ACC112 (cell line): ENCODE data around the gene LANCL3.
"Not testable (repeated sequence)": the region's sequence is repeated elsewhere in the genome, so short reads cannot be mapped to it uniquely, and the experiment has no call there.

ENCODE experiments used
- H2AFZ ChIP-seq: fragments of 200-600 bp; sonication (generic); one replicate; pipeline ENCODE4 v1.6.0; 2017; ENCODE audit warnings: antibody characterized with exemption, low read length; ENCODE audit not compliant: unreplicated experiment
- H3K27ac ChIP-seq: fragments of 200-600 bp; sonication (generic); 2 replicates; pipeline ENCODE4 v1.5.1; 2014; ENCODE audit warnings: low read depth, mild to moderate bottlenecking, antibody characterized with exemption, low read length, moderate library complexity
- H3K27me3 ChIP-seq: fragments of 200-600 bp; sonication (generic); 2 replicates; pipeline ENCODE4 v1.6.1; 2014; ENCODE audit warnings: mild to moderate bottlenecking, antibody characterized with exemption, low read length, moderate library complexity, mixed read lengths; ENCODE audit not compliant: insufficient read depth
- H3K36me3 ChIP-seq: fragments of 200-600 bp; sonication (generic); 2 replicates; pipeline ENCODE4 v1.6.1; 2016; ENCODE audit warnings: mild to moderate bottlenecking, antibody characterized with exemption, low read length, moderate library complexity, mixed read lengths; ENCODE audit not compliant: insufficient read depth
- H3K4me1 ChIP-seq: fragments of 200-600 bp; sonication (generic); one replicate; pipeline ENCODE4 v1.6.1; 2016; ENCODE audit warnings: low read length, mixed read lengths; ENCODE audit not compliant: insufficient read depth, unreplicated experiment, control insufficient read depth
- H3K4me3 ChIP-seq: fragments of 200-600 bp; sonication (generic); 2 replicates; pipeline ENCODE4 v1.5.1; 2014; ENCODE audit warnings: mild to moderate bottlenecking, low read depth, low read length
- H3K79me2 ChIP-seq: fragments of 200-600 bp; sonication (generic); one replicate; pipeline ENCODE4 v1.6.0; 2016; ENCODE audit warnings: low read length; ENCODE audit not compliant: control insufficient read depth, unreplicated experiment, insufficient read depth

LANCL3 gene

GRCh38 chrX:37571426-37572107 is at the start of gene LANCL3:
Gene LANCL3, plus strand, starts transcription at chrX:37571661. Its CDS starts 210 bp downstream, at chrX:37571871.
- H3K4me1 ChIP-seq, H3K79me2 ChIP-seq, H3K4me3 ChIP-seq, H3K36me3 ChIP-seq, H2AFZ ChIP-seq, H3K27me3 ChIP-seq, H3K27ac ChIP-seq: not testable (repeated sequence)

- not testable (repeated sequence) for H3K4me3 ChIP-seq, H3K79me2 ChIP-seq, H2AFZ ChIP-seq, H3K4me1 ChIP-seq, H3K27ac ChIP-seq, H3K27me3 ChIP-seq, H3K36me3 ChIP-seq
Observed at GRCh38 chrX:37523673-37524072, 47.8 kb upstream of the LANCL3 start.

DNA sequence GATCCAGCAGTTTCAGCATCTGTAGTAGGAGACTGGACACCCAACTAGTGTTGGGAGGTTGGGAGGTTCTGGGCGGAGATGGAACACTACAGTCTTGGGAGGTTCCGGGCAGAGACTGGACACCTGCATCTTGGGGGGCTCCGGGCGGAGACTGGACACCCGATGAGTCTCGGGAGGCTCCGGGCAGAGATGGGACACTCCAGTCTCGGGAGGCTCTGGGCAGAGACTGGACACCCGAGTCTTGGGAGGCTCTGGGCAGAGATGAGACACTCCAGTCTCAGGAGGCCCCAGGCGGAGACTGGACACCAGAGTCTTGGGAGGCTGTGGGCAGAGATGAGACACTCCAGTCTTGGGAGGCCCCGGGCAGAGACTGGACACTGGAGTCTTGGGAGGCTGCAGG is 29.5 kb upstream of the LANCL3 start:
- Histone ChIP-seq H3K79me2 (no peaks in the 10 kb centered on the region), H3K27ac (no peak overlapping the region), H3K4me1 (no peaks in the 10 kb centered on the region), H3K4me3 (no peak overlapping the region), H3K36me3 (no peaks in the 10 kb centered on the region), H3K27me3 (no peaks in the 10 kb centered on the region), H2AFZ (no peak overlapping the region)

- no peaks in the 10 kb centered on the region for H3K4me1 ChIP-seq
- no peak overlapping the region for H2AFZ ChIP-seq
- no peaks in the 10 kb centered on the region for H3K79me2 ChIP-seq
- H3K27ac ChIP-seq = no peak overlapping the region
- no peaks in the 10 kb centered on the region for H3K27me3 ChIP-seq
- H3K4me3 ChIP-seq = no peak overlapping the region
- H3K36me3 ChIP-seq = no peaks in the 10 kb centered on the region
Observed at GRCh38 chrX:37542791-37543190, 28.7 kb upstream of the LANCL3 start.

GRCh38 chrX:37543324-37543723 is 28.1 kb upstream of the LANCL3 start:
- H3K4me1 ChIP-seq = no peaks in the 10 kb centered on the region
- H3K36me3 ChIP-seq = no peaks in the 10 kb centered on the region
- no peak overlapping the region for H3K27ac ChIP-seq
- H3K27me3 ChIP-seq = no peaks in the 10 kb centered on the region
- no peak overlapping the region for H3K4me3 ChIP-seq
- H2AFZ ChIP-seq = no peak overlapping the region
- H3K79me2 ChIP-seq = no peaks in the 10 kb centered on the region

DNA sequence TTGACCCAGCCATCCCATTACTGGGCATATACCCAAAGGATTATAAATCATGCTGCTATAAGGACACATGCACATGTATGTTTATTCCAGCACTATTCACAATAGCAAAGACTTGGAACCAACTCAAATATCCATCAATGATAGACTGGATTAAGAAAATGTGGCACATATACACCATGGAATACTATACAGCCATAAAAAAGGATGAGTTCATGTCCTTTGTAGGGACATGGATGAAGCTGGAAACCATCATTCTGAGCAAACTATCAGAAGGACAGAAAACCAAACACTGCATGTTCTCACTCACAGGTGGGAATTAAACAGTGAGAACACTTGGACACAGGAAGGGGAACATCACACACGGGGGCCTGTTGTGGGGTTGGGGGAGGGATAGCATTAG is 26.9 kb upstream of the LANCL3 start:
- not testable (repeated sequence) for H3K36me3 ChIP-seq, H3K27ac ChIP-seq, H2AFZ ChIP-seq, H3K4me3 ChIP-seq, H3K79me2 ChIP-seq, H3K27me3 ChIP-seq, H3K4me1 ChIP-seq

GRCh38 chrX:37545066-37545465 is 26.4 kb upstream of the LANCL3 start:
- Histone ChIP-seq H3K36me3 (no peaks in the 10 kb centered on the region), H3K27ac (no peak overlapping the region)

DNA sequence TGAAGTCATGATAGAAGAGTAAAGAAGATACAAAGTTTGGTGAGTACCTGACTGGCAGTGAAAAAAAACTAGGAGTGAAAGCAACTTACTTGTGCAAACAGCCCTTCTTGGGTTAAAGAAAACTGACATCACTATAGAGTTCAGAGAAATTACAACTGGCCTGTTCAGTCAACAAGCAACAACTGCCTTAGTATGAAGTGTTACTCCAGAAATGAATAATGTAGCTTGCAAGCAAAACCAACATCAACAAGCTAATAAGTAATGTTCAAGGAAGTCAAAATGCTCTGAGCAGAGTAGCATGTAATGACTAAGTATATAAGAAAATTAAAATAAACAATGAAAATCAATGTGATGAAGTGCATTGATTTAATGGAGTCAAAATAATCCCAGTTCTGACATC is 21.8 kb upstream of the LANCL3 start:
- not testable (repeated sequence) for H2AFZ ChIP-seq, H3K4me1 ChIP-seq, H3K4me3 ChIP-seq, H3K27me3 ChIP-seq, H3K27ac ChIP-seq, H3K36me3 ChIP-seq, H3K79me2 ChIP-seq

More at GRCh38 chrX:37545066-37545465, 26.4 kb upstream of the LANCL3 start:
- no peaks in the 10 kb centered on the region for H3K27me3 ChIP-seq
- no peak overlapping the region for H2AFZ ChIP-seq
- no peak overlapping the region for H3K4me3 ChIP-seq
- H3K79me2 ChIP-seq = no peaks in the 10 kb centered on the region
- no peaks in the 10 kb centered on the region for H3K4me1 ChIP-seq

DNA sequence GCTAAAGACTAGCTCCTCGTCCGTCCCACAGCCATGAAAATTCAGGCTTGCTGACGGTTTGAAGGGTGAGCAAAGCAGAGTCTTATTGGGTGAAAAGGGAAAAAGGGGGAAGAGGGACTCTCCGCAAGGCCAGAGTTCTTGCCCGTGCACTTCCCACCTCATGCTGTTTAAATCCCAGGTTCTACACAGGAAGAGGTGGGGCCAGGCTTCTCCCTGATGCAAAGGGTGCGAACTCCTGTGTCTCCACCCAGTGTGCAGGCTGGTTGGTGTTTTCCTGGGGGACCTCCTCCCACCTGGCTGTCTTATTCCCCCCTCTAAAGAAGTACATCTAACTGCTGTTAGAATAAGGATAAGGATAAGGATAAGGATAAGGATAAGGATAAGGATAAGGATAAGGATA is 18.0 kb upstream of the LANCL3 start:
- Histone ChIP-seq H3K4me1 (no peaks in the 10 kb centered on the region), H3K27me3 (peaks cover 4% of the 10 kb centered on the region; the same call in 1 of the 2 replicates), H3K4me3 (no peak overlapping the region), H3K36me3 (no peaks in the 10 kb centered on the region), H3K27ac (no peak overlapping the region), H3K79me2 (no peaks in the 10 kb centered on the region), H2AFZ (no peak overlapping the region)

DNA sequence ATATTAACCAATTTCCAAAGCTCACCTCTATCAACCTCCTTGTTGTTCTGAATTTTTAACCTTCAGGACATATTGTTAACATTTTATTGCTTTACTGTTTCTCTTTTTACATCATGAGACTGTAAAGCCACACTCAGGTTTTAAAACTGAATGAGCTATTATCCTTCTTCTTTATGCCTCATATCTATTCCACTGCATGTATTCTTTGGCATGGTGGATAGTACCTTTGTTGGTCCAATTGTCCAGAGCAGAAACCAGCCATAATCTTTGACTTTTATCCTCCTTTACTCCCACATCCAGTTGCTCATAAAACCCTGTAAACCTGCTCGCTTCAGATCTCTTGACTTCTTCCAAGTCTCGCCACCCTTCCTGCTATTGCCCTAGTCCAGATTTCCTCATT is 6.2 kb upstream of the LANCL3 start:
- H2AFZ ChIP-seq, H3K4me1 ChIP-seq, H3K4me3 ChIP-seq, H3K27me3 ChIP-seq, H3K27ac ChIP-seq, H3K79me2 ChIP-seq, H3K36me3 ChIP-seq: not testable (repeated sequence)

DNA sequence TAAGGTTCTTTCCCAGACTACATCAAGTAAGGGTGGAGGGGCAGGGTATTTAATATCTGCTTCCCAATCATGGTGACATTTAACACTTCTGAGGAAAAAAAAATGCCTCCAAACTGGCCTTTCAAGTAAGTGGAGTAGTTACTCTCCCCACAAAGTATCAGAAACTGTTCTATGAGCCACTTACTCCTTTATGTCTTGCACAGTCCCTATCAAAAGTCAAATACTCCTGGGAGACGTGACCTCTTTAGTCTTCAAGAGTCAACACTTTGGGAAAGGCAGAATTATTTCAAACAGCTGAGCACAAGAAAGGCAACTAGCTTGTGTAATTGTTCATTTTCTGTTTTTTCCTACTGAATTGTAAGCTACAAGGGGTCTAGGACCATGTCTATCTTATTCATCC is 1.1 kb upstream of the LANCL3 start:
- not testable (repeated sequence) for H2AFZ ChIP-seq, H3K4me3 ChIP-seq, H3K27ac ChIP-seq, H3K27me3 ChIP-seq, H3K4me1 ChIP-seq, H3K79me2 ChIP-seq, H3K36me3 ChIP-seq
